ENCODE measurements around the gene CDKN1A.

DNA sequence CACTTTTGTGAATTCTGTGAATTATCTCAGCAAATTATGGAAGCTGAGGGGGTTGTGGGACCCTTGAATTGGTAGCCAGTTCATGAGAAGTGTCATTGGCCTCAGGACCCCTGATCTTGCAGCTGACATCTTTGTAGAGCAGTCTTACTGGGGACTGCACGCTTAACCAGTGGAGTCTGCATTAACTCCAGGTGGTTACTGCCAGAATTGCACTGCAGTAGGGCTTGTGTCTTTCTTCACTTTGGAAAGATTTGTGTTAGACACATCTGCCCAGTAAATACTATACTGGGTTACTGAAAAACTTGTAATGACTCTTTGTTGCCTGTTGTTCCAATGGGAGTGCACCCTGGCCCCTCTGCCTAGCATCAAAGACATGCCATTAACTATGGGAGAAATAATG, 21.2 kb upstream of the CDKN1A start:
- TF ChIP-seq, protein P1, sequence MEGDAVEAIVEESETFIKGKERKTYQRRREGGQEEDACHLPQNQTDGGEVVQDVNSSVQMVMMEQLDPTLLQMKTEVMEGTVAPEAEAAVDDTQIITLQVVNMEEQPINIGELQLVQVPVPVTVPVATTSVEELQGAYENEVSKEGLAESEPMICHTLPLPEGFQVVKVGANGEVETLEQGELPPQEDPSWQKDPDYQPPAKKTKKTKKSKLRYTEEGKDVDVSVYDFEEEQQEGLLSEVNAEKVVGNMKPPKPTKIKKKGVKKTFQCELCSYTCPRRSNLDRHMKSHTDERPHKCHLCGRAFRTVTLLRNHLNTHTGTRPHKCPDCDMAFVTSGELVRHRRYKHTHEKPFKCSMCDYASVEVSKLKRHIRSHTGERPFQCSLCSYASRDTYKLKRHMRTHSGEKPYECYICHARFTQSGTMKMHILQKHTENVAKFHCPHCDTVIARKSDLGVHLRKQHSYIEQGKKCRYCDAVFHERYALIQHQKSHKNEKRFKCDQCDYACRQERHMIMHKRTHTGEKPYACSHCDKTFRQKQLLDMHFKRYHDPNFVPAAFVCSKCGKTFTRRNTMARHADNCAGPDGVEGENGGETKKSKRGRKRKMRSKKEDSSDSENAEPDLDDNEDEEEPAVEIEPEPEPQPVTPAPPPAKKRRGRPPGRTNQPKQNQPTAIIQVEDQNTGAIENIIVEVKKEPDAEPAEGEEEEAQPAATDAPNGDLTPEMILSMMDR (IDR thresholded peaks at IDR 0.05) = no peak
- no peak for TF ChIP-seq POLR2A (IDR thresholded peaks at IDR 0.05)
